Keratinocyte (primary cell): ENCODE data around the gene PRDX1. TPM values are rescaled to one million over a fixed set of nuclear protein-coding genes. Genes with fewer than 3 reads are reported as not detected.
A peak's percentile ranks its signal among the peaks of the same experiment; 100 is the strongest.

Source experiments
- DNase-seq: peaks from one replicate; pipeline ENCODE4 v3.0.0-alpha.2; 2011; ENCODE audit warnings: low read depth, missing footprints, low spot score
- FAIRE-seq: peaks from 2 replicates; lab custom pipeline; 2011; peaks lifted over from hg19 to GRCh38; lab: Jason Lieb, UNC
- H2AFZ ChIP-seq: 2 replicates; pipeline ENCODE4 v1.6.0; 2012; ENCODE audit warnings: low read length, control low read depth, inconsistent platforms; ENCODE audit not compliant: control insufficient read depth
- H3K27ac ChIP-seq: 2 replicates; pipeline ENCODE4 v1.5.1; 2011; ENCODE audit warnings: low read length; ENCODE audit not compliant: control insufficient read depth, insufficient read depth
- H3K27me3 ChIP-seq: 3 replicates; pipeline ENCODE4 v1.6.0; 2011; ENCODE audit warnings: low read length; ENCODE audit not compliant: control insufficient read depth, insufficient read depth; ENCODE audit errors: extremely low read depth
- H3K36me3 ChIP-seq, 2 experiments: 2 replicates in 1 of 2; 3 replicates in 1 of 2; pipeline ENCODE4 v1.5.1; 2011; ENCODE audit warnings: low read length in 2 of 2, mild to moderate bottlenecking in 1 of 2; ENCODE audit not compliant: control insufficient read depth in 2 of 2, insufficient read depth in 2 of 2; ENCODE audit errors: extremely low read depth in 1 of 2
- H3K4me1 ChIP-seq: 3 replicates; pipeline ENCODE4 v1.5.1; 2011; ENCODE audit warnings: low read length; ENCODE audit not compliant: control insufficient read depth, insufficient read depth; ENCODE audit errors: extremely low read depth
- H3K4me2 ChIP-seq: 3 replicates; pipeline ENCODE4 v1.6.0; 2011; ENCODE audit warnings: low read depth, low read length; ENCODE audit not compliant: control insufficient read depth, insufficient read depth; ENCODE audit errors: extremely low read depth
- H3K4me3 ChIP-seq, 3 experiments: fragments of 200-600 bp in 1 of 3; sonication (generic) in 1 of 3; 2 replicates in 2 of 3; 3 replicates in 1 of 3; pipeline ENCODE4 v1.5.1; 2011 to 2016; ENCODE audit warnings: low read length in 3 of 3, mild to moderate bottlenecking in 3 of 3, control low read depth in 2 of 3, inconsistent platforms in 1 of 3, low read depth in 1 of 3, mixed read lengths in 1 of 3, mixed run types in 1 of 3, moderate library complexity in 1 of 3; ENCODE audit not compliant: control insufficient read depth in 2 of 3, insufficient read depth in 2 of 3; ENCODE audit errors: extremely low read depth in 1 of 3
- H3K79me2 ChIP-seq: 2 replicates; pipeline ENCODE4 v1.6.0; 2012; ENCODE audit warnings: low read length; ENCODE audit not compliant: control insufficient read depth, insufficient read depth
- H3K9ac ChIP-seq: 3 replicates; pipeline ENCODE4 v1.6.0; 2011; ENCODE audit warnings: low read length; ENCODE audit not compliant: control insufficient read depth, insufficient read depth; ENCODE audit errors: extremely low read depth
- H3K9me1 ChIP-seq: 3 replicates; pipeline ENCODE4 v1.6.0; 2011; ENCODE audit warnings: low read length; ENCODE audit not compliant: control insufficient read depth, insufficient read depth; ENCODE audit errors: extremely low read depth
- H3K9me3 ChIP-seq: 2 replicates; pipeline ENCODE4 v1.5.1; 2012; ENCODE audit warnings: low read depth, low read length; ENCODE audit not compliant: control insufficient read depth
- H4K20me1 ChIP-seq: 3 replicates; pipeline ENCODE4 v1.6.0; 2011; ENCODE audit warnings: low read length; ENCODE audit not compliant: control insufficient read depth, insufficient read depth; ENCODE audit errors: extremely low read depth
- EZH2 ChIP-seq: IDR thresholded peaks from one replicate; pipeline ENCODE4 v1.6.1; 2012; ENCODE audit warnings: inconsistent platforms, mild to moderate bottlenecking, low read length, moderate library complexity
- dilution Hi-C: fragments of 300-500 bp; cut with MboI; formaldehyde crosslinking; loops from one replicate; pipeline ENCODE4 v1.7.0; 2020; ENCODE audit warnings: low sequenced_read_pairs; ENCODE audit not compliant: extremely low pct_ligation_motif_present
- polyA plus RNA-seq, 5 experiments: library from polyadenylated mRNA; depleted of rRNA in 3 of 5; stranded (reverse) in 3 of 5; stranded (forward) in 1 of 5; unstranded in 1 of 5; fragments of >200 nt; gene quantifications; 1 replicate in 1 of 5; 2 replicates in 3 of 5; 3 replicates in 1 of 5; pipeline versions ENCODE4 v1.2.1 to v1.2.3, GENCODE V29; 2011 to 2012; ENCODE audit warnings: missing spikeins in 2 of 5, low read depth in 1 of 5, low replicate concordance in 1 of 5
- TF ChIP-seq, protein P1 (sequence below), 3 experiments: IDR thresholded peaks in 1 of 3; conservative IDR thresholded peaks in 1 of 3; optimal IDR thresholded peaks in 1 of 3; 2 replicates in 2 of 3; 3 replicates in 1 of 3; pipeline versions ENCODE3 to v1.5.1; 2011; ENCODE audit warnings: low read length in 3 of 3, mild to moderate bottlenecking in 3 of 3, moderate library complexity in 2 of 3, control low read depth in 1 of 3, inconsistent platforms in 1 of 3; ENCODE audit not compliant: insufficient read depth in 2 of 3; ENCODE audit errors: extremely low read depth in 1 of 3

The PRDX1 gene
- polyA plus RNA-seq, 1 donor (not counting 4 experiments of a cell fraction or from before 2014, with no cell fraction given) = 1,251 TPM

- H4K20me1 ChIP-seq = no peaks in the 10 kb centered on the region
- peak overlapping the region; percentile 100 for H3K4me2 ChIP-seq
- H3K9me3 ChIP-seq = no peaks in the 10 kb centered on the region
- TF ChIP-seq, protein P1, sequence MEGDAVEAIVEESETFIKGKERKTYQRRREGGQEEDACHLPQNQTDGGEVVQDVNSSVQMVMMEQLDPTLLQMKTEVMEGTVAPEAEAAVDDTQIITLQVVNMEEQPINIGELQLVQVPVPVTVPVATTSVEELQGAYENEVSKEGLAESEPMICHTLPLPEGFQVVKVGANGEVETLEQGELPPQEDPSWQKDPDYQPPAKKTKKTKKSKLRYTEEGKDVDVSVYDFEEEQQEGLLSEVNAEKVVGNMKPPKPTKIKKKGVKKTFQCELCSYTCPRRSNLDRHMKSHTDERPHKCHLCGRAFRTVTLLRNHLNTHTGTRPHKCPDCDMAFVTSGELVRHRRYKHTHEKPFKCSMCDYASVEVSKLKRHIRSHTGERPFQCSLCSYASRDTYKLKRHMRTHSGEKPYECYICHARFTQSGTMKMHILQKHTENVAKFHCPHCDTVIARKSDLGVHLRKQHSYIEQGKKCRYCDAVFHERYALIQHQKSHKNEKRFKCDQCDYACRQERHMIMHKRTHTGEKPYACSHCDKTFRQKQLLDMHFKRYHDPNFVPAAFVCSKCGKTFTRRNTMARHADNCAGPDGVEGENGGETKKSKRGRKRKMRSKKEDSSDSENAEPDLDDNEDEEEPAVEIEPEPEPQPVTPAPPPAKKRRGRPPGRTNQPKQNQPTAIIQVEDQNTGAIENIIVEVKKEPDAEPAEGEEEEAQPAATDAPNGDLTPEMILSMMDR (optimal IDR thresholded peaks at IDR 0.05 in 1 of 3, IDR thresholded peaks at IDR 0.05 in 1 of 3, conservative IDR thresholded peaks at IDR 0.05 in 1 of 3; ENCODE audit: extremely low read depth in 1 of 3, insufficient read depth in 2 of 3, low read length in 3 of 3) = no peak
- no peak for TF ChIP-seq EZH2
- H3K36me3 ChIP-seq = peaks cover 4 to 6% of the 10 kb centered on the region in 2 experiments
- DNase-seq = no peak
- FAIRE-seq = no peak
- H3K4me1 ChIP-seq = peaks cover 18% of the 10 kb centered on the region
- H3K9me1 ChIP-seq = no peaks in the 10 kb centered on the region
- H3K27me3 ChIP-seq = no peaks in the 10 kb centered on the region
- no peak overlapping the region for H2AFZ ChIP-seq
- dilution Hi-C loops = no loop called here
- peak overlapping the region; percentile 82 for H3K9ac ChIP-seq
- peak overlapping the region; percentile 79 for H3K27ac ChIP-seq
- peak overlapping the region; percentile 77 to 91 (median 84) for H3K4me3 ChIP-seq
- peaks cover 11% of the 10 kb centered on the region for H3K79me2 ChIP-seq
Measured at GRCh38 chr1:45551684-45552083, 30.0 kb upstream of the PRDX1 start.

GRCh38 chr1:45550401-45551351 is 29.0 kb upstream of the PRDX1 start, which contains the start of gene AKR1A1:
Gene AKR1A1 (plus strand): TSS chr1:45550826. CDS start chr1:45561795, 10,969 bp downstream.
- H3K27me3 ChIP-seq = no peaks in the 10 kb centered on the region
- peaks cover 11% of the 10 kb centered on the region for H3K79me2 ChIP-seq
- no peak for TF ChIP-seq EZH2
- TF ChIP-seq, protein P1 (optimal IDR thresholded peaks at IDR 0.05 in 1 of 3, IDR thresholded peaks at IDR 0.05 in 1 of 3, conservative IDR thresholded peaks at IDR 0.05 in 1 of 3; ENCODE audit: extremely low read depth in 1 of 3, insufficient read depth in 2 of 3, low read length in 3 of 3) = peak in 1 of 3 experiments; percentile 7
- H3K36me3 ChIP-seq = peaks cover 1 to 6% of the 10 kb centered on the region in 2 experiments
- peak within 1 kb of the TSS; percentile 100 for H3K4me2 ChIP-seq
- peak; percentile 73 for DNase-seq
- H4K20me1 ChIP-seq = no peaks in the 10 kb centered on the region
- dilution Hi-C loops = no loop called here
- H3K4me1 ChIP-seq = peaks cover 18% of the 10 kb centered on the region
- peak within 1 kb of the TSS; percentile 79 for H3K27ac ChIP-seq
- H3K9me1 ChIP-seq = no peaks in the 10 kb centered on the region
- H3K9ac ChIP-seq = peak within 1 kb of the TSS; percentile 82
- no peaks in the 10 kb centered on the region for H3K9me3 ChIP-seq
- peak within 1 kb of the TSS; percentile 91 for H2AFZ ChIP-seq
- H3K4me3 ChIP-seq = peak within 1 kb of the TSS; percentile 77 to 91 (median 84)
- FAIRE-seq = no peak
